ENCODE results near the gene OPRD1.
"Not testable (repeated sequence)": the region's sequence is repeated elsewhere in the genome, so short reads cannot be mapped to it uniquely, and the experiment has no call there.

Gene OPRD1

GRCh38 chr1:28800324-28800723 lies 11.6 kb upstream of the OPRD1 start:
- FAIRE-seq = no peak
- DNase-seq (ENCODE audit: low spot score) = no peak

GRCh38 chr1:28801461-28801860 lies 10.5 kb upstream of the OPRD1 start:
- DNase-seq (ENCODE audit: low spot score) = no peak
- no peak for FAIRE-seq

- FAIRE-seq = no peak
- no peak for DNase-seq (ENCODE audit: low spot score)
Measured at GRCh38 chr1:28803051-28803450, 8.9 kb upstream of the OPRD1 start.

DNA sequence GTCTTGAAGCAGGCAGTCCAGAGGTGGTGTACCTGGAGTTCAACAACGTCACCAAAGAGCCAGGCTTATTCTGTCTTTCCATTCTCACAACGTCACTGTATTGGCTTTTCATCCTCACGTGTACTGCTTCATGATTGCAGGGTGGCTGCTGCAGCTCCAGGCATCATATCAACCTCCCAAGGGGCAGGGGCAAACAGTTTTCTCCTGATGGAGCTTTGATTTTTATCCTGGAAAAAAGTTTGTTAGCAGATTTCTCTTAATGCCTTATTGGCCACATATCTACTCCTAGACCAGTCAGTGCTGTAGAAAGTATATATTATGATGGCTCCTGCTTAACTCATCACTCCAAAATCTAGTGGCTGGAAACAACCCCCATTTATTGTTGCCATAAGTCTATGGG lies 8.3 kb upstream of the OPRD1 start:
- FAIRE-seq = no peak
- no peak for DNase-seq (ENCODE audit: low spot score)

GRCh38 chr1:28804071-28804470 lies 7.9 kb upstream of the OPRD1 start:
- DNase-seq (ENCODE audit: low spot score) (no peak), FAIRE-seq (no peak)

DNA sequence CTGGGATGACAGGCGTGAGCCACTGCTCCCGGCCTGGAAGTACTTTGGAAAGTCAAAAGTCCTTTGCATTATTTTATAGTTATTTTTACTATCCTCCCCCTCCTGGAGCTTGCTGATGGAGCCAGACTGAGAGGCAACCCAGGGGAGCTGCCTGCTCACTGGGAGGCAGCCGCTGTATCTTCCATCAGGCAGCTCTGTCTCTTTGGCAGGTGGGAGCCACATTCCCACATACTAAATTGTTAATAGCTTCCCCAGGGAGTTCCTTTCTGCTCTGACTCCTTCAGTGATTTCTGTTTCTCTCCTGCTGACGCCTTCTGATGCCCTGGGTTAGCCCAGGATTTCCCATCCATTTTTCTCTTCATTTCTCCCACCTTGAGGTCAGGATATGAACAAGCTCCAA lies 4.9 kb upstream of the OPRD1 start:
- FAIRE-seq (no peak), DNase-seq (ENCODE audit: low spot score) (no peak)

DNA sequence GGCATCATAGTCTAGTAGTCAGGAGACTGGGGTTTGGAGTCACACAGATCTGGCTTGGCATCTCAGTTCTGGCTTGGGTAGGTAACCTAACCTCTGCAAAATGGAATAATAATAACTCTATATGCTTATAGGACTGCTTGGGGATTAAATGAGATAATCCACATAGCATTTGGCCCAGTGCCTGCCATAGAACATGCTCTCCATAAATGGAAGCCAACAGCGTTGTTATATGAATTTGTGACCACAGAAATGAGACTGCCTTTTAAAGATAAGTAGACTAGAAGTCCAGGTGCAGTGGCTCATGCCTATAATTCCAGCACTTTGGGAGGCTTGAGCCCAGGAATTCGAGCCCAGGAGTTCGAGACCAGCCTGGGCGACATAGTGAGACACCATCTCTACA lies 4.0 kb upstream of the OPRD1 start:
- DNase-seq (ENCODE audit: low spot score) (no peak), FAIRE-seq (no peak)

GRCh38 chr1:28811369-28811765 lies 603 bp upstream of the OPRD1 start:
- FAIRE-seq (no peak), DNase-seq (ENCODE audit: low spot score) (no peak)

- FAIRE-seq (no peak), DNase-seq (ENCODE audit: low spot score) (no peak)
Measured at GRCh38 chr1:28812669-28813468, 899 bp downstream of the OPRD1 start.

- no peak for DNase-seq (ENCODE audit: low spot score)
- no peak for FAIRE-seq
Measured at GRCh38 chr1:28813931-28814465, 2.0 kb downstream of the OPRD1 start.

GRCh38 chr1:28815533-28816185 lies 3.7 kb downstream of the OPRD1 start:
- DNase-seq (ENCODE audit: low spot score) (no peak), FAIRE-seq (no peak)

DNA sequence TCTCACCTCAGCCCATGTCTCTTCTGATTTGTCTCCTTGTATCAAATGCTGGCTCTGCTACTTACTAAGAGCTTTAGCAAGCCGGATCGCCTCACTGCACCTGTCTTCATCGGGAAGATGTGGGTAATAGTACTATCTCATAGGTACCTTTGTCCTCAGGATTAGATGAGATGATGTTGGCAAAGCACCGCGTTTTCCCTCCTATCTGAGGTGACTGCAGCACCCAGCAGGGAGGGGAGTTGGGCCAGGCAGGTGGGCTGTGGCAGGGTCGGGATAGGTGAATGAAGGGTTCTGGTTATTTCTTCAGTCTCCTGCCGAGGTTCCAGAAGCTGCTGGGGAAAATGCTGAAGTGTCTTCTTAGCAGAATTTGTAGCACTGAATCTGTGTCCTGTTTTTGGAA lies 5.2 kb downstream of the OPRD1 start:
- DNase-seq (ENCODE audit: low spot score) (no peak), FAIRE-seq (no peak)

DNA sequence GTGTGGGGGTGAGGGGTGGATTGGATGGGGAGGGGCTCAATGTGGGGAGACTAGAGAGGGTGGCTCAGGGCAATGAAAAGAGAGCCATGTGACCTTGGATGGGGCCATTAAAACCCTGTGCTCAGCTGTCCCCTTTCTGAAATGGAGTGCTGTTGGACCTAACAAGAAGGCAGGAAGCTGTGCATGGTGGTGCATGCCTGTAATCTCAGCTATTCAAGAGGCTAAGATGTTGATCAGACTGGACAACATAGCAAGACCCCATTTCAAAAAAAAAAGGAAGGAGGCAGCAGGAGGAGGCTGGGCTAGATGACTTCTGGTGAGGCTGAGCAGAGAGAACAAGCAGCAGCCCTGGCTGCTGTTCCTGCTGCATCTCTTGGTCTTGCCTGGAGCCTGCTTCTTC lies 7.0 kb downstream of the OPRD1 start:
- no peak for DNase-seq (ENCODE audit: low spot score)
- FAIRE-seq = no peak

GRCh38 chr1:28822799-28823198 lies 10.8 kb downstream of the OPRD1 start:
- DNase-seq (ENCODE audit: low spot score) (no peak), FAIRE-seq (no peak)

GRCh38 chr1:28824061-28824460 lies 12.1 kb downstream of the OPRD1 start:
- peak; percentile 30 for DNase-seq (ENCODE audit: low spot score)

DNA sequence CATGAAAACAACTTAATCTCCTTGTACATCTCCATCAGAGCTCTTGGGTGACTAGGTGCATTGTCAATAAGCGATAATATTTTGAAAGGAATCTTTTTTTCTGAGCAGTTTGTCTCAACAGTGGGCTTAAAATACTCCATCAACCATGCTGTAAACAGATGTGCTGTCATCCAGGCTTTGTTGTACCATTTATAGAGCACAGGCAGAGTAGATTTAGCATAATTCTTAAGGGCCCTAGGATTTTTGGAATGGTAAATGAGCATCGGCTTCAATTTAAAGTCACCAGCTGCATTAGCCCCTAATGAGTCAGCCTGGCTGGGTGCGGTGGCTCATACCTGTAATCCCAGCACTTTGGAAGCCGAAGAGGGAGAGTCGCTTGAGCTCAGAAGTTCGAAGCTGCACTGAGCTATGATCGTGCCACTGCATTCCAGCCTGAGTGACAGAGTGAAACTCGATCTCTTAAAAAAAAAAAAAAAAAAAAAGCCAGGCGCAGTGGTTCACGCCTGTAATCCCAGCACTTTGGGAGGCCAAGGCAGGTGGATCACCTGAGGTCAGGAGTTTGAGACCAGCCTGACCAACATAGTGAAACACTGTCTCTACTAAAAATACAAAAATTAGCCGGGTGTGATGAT lies 16.4 kb downstream of the OPRD1 start:
- not testable (repeated sequence) for DNase-seq (ENCODE audit: low spot score); FAIRE-seq

More at GRCh38 chr1:28824061-28824460, 12.1 kb downstream of the OPRD1 start:
- FAIRE-seq = not testable (repeated sequence)

- FAIRE-seq = no peak
Measured at GRCh38 chr1:28830814-28831213, 18.8 kb downstream of the OPRD1 start.

GRCh38 chr1:28832966-28833365 lies 21.0 kb downstream of the OPRD1 start:
- FAIRE-seq (no peak), DNase-seq (ENCODE audit: low spot score) (no peak)

More at GRCh38 chr1:28830814-28831213, 18.8 kb downstream of the OPRD1 start:
- no peak for DNase-seq (ENCODE audit: low spot score)

- DNase-seq (ENCODE audit: low spot score) = no peak
- no peak for FAIRE-seq
Measured at GRCh38 chr1:28833381-28833780, 21.4 kb downstream of the OPRD1 start.

- no peak for DNase-seq (ENCODE audit: low spot score)
- no peak for FAIRE-seq
Measured at GRCh38 chr1:28835237-28835650, 23.3 kb downstream of the OPRD1 start.

DNA sequence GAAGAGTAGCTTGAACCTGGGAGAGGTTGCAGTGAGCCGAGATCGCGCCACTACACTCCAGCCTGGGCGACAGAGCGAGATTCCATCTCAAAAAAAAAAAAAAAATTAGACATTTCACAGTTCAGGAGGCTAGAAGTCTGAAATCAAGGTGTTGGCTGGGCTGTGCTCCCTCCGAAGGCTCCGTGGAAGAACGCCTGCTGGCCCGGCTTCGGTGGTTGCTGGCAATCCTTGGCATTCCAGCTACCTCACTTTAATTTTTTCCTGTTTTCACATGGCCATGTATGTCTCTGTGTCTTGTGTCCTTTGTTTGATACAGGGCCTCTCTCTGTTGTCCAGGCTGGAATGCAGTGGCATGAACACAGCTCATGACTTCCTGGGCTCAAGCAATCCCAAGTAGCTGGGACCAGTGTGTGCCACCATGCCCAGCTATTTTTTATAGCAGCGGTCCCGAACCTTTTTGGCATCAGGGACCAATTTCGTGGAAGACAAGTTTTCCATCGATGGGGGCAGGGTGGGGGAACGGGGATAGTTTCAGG lies 24.5 kb downstream of the OPRD1 start:
- DNase-seq (ENCODE audit: low spot score) = no peak
- no peak for FAIRE-seq
